NCI-H460 (cell line): Measurements from ENCODE around the gene NEK6. TPM values are rescaled to one million over a fixed set of nuclear protein-coding genes. Genes with fewer than 3 reads are reported as not detected.

Experiments
- DNase-seq: peaks from one replicate; pipeline ENCODE4 v3.0.0-alpha.2; 2016; ENCODE audit warnings: low read depth; ENCODE audit errors: extremely low read depth
- total RNA-seq: library from RNA; depleted of rRNA; stranded (reverse); fragments of >200 nt; shearing (Covaris generic); gene quantifications from 2 replicates; pipeline ENCODE4 v1.2.3, GENCODE V29; 2014

NEK6 gene
- total RNA-seq, 1 experiment from 2014 or later = 23.2 TPM

- no peak for DNase-seq
Observed at GRCh38 chr9:124363326-124364096, 105.8 kb downstream of the NEK6 start.

GRCh38 chr9:124364141-124364540 is 106.4 kb downstream of the NEK6 start:
- DNase-seq = no peak

DNA sequence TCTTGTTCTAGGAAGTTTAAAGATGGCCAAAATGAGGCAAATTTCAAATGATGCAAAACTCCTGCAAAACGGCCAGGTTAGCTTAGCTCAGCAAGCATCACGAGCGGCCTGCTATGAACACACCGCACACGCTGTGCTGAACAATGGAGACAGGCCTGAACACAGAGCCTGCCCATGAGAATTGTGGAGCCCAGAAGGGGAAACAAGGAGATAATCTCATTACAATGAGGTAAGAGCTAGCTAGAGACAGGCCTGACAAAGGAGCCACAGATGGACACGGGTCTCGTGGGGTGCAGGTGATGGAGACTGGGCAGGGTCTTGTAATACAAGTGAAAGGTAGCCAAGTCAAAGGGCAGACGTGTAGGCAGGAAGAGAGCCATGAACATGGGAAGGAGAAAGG is 107.3 kb downstream of the NEK6 start:
- DNase-seq = no peak

GRCh38 chr9:124366476-124367220 is 108.9 kb downstream of the NEK6 start:
- no peak for DNase-seq

DNA sequence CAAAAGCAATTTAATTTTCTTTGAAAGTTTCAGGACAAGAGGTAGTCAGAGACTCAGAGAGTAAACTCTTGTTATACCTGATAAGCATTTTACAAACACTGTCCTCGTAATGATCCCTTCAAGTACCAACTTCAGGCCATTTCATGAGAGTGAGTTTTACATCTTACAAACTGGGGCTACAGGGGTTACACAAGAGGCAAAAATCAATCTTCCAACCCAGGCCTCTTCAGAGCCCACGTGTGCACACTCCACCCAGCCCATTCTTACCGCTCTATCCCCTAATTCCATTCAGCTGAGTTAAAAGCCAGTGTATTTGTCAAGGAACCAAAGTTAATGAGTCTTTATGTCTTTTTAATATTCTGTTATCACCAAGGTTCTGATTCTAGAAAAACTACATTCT is 110.9 kb downstream of the NEK6 start:
- no peak for DNase-seq

GRCh38 chr9:124369231-124369797 is 111.6 kb downstream of the NEK6 start:
- no peak for DNase-seq

DNA sequence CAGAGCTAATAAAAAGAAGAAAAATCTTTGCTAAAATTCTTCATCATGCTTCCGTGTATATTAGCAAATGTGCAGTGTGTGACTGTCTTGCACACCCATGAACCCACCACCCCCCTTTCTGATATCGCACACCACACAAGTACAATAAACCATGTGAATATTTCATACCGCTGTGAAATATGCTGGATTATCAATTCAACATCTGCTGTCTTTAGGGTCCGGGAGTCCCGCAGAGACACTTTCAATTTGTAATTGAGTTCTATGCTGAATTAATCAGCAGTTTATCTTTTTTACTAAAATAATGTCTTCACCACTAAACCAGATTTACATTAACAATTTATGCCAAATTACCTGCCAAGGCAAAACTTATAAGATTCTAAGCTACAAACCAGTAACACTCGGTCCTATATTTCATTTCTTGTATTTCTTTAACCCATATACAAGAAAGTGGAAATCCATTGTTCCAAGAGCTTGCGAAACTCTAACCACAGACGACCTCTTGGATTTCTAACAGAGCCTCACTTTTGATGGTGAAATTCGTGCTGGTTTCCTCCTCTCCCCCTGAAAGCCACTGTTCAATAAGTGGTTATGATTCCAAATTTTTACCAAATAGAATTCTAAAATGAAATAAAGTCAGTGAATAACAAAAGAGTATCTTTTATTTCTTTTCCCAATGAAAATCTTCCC is 113.3 kb downstream of the NEK6 start:
- DNase-seq = no peak

GRCh38 chr9:124372038-124372437 is 114.3 kb downstream of the NEK6 start:
- DNase-seq = no peak

- no peak for DNase-seq
Observed at GRCh38 chr9:124373386-124373785, 115.6 kb downstream of the NEK6 start.

- DNase-seq = no peak
Observed at GRCh38 chr9:124373851-124374250, 116.1 kb downstream of the NEK6 start.

GRCh38 chr9:124375726-124376125 is 118.0 kb downstream of the NEK6 start:
- no peak for DNase-seq

DNA sequence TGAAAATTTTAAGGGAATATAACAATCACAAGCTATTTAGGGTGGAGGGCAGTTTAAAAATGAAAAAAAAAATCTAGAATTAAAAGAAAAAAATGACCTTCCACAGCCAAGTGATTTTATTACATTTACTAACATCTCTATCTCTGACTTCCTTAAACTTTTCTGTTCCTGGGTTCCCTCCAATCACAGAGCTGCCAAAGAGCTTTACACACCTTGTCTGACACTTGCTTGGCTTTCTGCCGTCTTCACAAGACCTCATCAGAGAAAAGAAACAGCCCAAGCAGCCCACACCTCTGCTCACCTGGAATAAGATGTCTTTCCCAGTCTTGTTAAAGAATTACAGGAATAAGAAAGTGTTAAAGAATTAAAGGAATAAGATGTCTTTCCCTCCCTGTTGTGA is 118.6 kb downstream of the NEK6 start:
- DNase-seq = no peak

GRCh38 chr9:124377551-124378406 is 120.0 kb downstream of the NEK6 start:
- DNase-seq = no peak

- no peak for DNase-seq
Observed at GRCh38 chr9:124381170-124381945, 123.6 kb downstream of the NEK6 start.

DNA sequence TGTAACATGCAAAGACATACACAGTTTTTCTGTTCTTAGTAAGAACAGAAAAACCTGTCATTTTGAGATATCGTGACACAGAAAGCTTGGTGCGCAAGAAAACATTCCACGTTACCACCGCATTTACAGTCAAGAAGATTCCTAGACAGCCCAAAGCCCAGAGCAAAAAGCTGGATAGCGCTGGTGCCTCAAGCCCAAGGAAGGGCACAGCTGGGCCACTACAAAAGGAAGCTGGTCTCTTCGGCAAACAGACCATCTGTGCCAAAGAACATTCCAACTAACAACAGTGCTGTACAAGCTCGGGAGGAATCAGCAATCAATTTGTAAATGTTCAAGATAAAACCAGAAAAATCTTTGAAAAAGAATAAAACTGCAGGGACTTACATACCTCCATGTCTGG is 126.5 kb downstream of the NEK6 start:
- no peak for DNase-seq

DNA sequence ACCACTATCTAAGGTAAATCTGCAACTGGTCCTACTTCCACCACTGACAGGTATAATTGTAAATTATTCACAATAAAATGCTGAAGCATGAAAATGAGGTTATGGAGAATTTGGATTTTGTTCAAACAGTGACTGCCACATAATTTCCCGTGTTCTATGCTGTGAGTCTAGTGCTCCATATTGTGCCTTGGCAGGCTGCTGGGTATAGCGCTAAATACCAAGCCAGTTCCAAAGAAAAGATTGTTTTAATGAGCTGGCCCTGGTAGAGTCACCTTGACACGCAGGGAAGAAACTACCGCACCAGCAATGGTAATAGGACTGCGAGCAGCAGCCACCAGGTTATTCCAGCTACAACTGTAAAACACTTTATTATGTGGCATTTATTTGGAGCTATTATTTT is 127.1 kb downstream of the NEK6 start:
- no peak for DNase-seq

DNA sequence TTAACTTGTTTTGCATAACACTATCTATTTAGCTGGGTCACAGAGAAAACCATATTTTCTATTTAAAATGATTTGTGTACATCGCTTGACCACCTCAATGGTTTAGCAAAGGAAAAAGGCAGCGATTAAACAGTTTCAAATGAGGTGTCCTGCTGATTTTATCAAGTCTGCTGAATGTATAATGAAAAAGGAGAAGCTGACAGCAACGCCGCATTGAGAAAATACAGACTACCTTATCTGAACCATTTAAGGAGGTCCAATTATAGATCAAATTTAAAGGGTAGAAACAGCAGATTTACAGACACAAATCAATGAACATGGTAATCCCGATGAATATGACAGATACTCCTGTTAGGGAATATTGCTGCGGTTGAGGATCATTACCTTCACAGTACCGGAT is 127.9 kb downstream of the NEK6 start:
- DNase-seq = no peak

- DNase-seq = no peak
Observed at GRCh38 chr9:124386201-124386600, 128.5 kb downstream of the NEK6 start.

GRCh38 chr9:124388275-124389048 is 130.7 kb downstream of the NEK6 start:
- no peak for DNase-seq
